IPS DF 19.7 (cell line): Measurements from ENCODE around the gene ACSL5.

Experiments
- DNase-seq: peaks from one replicate; pipeline ENCODE4 v3.0.0-alpha.2; 2013; ENCODE audit warnings: low read depth, low spot score

Gene ACSL5, protein sequence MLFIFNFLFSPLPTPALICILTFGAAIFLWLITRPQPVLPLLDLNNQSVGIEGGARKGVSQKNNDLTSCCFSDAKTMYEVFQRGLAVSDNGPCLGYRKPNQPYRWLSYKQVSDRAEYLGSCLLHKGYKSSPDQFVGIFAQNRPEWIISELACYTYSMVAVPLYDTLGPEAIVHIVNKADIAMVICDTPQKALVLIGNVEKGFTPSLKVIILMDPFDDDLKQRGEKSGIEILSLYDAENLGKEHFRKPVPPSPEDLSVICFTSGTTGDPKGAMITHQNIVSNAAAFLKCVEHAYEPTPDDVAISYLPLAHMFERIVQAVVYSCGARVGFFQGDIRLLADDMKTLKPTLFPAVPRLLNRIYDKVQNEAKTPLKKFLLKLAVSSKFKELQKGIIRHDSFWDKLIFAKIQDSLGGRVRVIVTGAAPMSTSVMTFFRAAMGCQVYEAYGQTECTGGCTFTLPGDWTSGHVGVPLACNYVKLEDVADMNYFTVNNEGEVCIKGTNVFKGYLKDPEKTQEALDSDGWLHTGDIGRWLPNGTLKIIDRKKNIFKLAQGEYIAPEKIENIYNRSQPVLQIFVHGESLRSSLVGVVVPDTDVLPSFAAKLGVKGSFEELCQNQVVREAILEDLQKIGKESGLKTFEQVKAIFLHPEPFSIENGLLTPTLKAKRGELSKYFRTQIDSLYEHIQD

DNA sequence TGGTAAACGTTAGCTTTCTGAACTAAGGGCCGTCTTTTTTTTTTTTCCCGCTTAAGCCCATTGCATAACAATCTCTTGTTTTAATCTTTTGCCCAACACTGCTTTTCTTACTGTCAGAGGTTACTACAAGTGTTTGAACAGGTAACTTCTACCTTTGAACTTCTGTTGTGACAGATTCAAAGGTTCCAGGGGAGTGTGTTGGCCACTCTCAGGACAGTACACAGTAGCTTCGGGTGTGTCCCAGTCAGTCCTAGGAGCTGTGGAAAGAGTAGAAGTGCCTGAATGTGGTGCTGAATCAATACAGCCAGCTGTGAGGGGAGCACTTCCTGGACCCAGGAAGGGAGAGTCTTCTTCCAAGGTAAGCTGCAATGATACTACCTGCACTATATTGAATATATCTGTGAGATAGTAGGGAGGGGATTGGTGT lies at the start of gene ACSL5:
Gene ACSL5 (plus strand): TSS at position 205 of the 427 bp plus-strand sequence. CDS start 20,831 bp downstream, outside the sequence.
- DNase-seq = no peak

DNA sequence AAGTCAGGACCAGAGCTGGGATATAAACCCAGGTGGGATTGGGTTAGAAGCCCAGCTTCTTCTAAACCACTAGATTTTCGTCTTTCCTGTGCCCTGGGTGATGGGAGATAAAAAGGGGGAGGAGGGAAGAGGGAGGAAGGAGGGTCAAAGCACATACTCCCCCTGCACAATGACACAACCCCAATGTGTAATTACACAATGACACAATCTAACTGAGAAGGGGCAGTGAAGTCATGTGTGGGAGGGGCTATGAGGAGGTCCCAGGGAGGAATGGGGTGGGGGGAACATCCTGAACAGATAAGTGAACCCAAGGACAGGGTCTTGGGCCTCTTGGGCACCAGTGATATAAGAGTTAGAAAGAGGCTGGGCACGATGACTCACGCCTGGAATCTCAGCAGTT lies 46.2 kb upstream of the ACSL5 start:
- no peak for DNase-seq

DNA sequence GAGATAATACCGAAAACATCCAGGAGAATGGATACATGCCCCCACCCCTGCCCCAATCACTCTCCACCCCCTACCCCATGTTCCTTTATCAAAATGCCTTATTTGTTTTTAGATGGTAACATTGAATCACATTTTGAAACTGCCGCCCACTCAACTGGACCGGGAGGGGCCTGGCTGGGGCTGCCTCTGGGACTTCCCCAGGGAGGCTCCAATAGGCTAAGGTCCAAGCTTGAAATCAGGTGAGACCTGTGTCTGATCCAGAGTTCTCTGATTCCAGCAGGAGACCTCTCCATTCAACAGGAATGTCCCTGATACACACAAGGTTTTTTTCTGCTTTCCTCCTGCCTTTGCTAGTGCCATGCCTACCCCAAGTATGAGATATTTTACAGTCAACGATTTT lies 43.8 kb upstream of the ACSL5 start:
- no peak for DNase-seq

DNA sequence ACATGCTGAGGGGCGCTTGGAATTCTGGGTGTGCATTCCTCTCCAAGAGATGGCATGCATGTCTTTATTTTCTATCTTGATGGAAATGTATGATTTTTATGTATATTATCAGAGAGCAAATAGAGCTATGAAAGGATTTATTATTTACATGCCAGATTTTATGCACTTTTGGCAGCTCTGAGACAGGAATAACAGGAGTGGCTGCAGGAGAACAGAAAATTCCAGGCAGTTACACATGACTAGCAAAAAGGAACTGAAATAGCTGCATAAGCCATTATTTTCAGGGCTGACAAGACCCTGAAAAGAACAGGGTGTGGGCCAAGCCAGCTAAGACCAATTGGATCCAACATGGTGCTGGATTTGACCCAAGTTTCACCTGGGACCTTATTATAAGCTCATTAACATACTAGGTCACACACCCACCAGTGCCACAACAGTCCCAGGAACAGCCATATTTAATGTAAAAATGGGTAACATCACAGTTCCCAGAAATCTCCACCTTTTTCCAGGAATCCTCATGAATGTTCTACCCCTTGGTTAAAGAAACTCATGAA lies 43.2 kb upstream of the ACSL5 start:
- no peak for DNase-seq

DNA sequence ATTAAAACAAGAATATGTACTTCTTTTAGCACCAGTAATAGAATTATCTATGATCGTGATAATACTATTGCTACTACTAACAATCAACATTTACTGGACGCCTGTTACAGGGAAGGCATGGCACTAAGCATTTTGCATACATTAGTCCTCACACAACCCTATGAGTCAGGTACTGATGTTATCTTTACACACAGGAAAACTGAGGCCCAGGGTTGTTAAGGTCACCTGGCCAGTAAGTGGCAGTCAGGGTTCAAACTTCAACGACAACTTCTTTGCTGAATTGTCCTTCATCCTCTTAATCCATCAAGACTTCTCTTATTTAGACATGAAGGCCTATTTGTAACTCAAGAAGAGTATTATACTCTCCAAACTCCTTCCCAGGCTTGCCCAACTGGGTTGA lies 41.9 kb upstream of the ACSL5 start:
- DNase-seq = no peak

DNA sequence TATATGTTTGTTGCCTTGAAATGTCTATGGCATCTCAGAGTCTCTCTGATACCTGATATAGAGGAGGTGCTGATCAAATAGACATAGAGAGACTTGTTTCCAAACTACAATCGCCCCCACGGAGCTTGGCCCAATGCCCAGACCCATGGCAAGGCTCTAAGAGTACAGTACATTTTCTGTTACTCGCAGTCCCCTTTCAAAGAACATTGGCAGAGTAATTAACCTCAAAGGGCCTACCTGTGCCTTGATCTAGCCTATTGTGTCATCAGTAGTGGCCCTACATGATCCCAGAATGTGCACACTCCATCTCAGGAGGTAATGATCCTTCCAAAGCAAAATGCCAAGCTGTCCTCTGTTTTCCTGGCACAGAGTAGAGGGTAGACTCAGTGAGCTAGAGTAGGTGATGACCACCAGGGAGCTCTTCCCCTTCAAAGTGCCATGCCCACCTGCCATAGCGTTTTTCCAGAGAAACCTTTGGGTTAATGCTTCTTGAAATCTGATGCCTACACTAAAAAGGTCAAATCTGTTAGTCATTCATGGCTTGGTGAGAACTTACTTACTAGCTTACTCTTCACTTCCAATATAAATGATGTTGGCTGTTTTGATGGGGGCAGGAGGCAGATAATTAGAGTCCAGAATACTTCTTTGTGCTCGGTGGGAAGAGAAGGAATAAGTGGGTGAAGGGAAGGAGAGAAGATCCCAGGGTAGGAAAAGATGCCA lies 41.2 kb upstream of the ACSL5 start:
- DNase-seq = no peak

DNA sequence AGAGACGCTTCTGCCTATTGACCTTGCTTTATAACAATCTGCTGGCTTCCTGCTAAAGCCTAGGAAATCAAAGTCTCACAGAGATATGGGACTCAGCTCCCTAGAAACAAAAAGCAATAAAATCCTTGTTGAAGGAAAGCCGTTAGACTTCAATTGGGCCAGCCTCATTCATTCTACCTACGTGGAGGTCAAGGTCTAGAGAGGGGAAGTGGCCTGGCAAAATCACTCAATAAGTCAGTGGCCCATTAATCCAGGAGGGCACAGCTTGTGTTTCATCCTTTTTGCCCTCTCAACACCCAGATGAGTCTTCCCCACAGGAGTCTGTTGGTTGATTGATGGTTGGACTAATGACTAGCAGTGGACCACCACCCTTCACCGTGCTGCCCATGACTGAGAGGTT lies 40.5 kb upstream of the ACSL5 start:
- DNase-seq = no peak

DNA sequence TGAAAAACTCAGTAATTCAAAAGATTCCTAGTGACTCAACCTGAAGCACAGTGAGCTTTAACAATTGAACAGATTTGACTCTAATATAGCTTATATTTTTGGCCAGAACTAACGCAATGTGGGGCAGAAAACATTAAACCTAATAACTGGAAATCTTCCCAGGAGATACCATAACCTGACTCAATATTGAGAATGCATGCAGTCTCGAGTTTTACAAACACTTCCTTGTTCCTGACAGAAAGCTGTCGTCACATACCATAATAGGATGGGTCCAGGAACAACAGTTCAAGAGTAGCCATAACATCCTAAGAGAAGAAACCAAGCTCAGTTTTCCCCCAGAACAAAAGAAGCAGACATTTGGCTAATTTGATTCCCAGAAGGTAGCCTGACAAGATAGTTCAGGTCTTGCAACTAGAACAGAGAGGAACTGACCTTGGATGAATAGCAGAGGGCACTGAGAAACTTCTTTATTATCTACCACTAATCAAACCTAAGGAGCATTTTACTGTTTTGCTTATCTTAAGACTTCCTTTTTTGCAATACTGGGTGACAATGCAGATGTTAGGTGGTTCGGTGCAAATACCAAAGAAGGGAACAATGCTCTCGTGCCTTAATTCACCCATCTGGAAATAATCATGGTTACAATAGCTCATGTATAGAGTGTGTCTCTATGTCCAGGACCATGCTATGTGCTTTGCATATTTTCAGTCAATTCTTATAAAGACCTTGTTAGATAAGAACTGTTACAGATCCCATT lies 38.6 kb upstream of the ACSL5 start:
- no peak for DNase-seq

DNA sequence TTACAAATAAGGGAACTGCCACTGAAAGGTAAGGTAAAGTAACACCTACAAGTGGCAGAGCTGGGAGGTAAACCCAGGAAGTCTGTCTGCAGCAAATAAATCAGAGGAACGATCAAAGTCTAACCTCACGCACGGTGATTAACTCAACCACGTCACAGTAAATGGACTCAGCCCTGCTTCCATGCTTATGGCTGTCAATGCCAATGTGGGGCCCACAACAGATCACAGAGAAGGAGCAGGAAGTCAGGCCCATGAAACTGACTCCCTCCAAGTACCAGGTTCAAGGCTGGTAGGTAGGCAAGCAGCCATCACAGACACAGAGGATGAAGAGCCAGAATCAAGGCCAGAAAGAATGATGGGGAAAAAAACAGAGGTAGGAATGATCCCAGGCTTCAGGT lies 38.0 kb upstream of the ACSL5 start:
- DNase-seq = no peak

DNA sequence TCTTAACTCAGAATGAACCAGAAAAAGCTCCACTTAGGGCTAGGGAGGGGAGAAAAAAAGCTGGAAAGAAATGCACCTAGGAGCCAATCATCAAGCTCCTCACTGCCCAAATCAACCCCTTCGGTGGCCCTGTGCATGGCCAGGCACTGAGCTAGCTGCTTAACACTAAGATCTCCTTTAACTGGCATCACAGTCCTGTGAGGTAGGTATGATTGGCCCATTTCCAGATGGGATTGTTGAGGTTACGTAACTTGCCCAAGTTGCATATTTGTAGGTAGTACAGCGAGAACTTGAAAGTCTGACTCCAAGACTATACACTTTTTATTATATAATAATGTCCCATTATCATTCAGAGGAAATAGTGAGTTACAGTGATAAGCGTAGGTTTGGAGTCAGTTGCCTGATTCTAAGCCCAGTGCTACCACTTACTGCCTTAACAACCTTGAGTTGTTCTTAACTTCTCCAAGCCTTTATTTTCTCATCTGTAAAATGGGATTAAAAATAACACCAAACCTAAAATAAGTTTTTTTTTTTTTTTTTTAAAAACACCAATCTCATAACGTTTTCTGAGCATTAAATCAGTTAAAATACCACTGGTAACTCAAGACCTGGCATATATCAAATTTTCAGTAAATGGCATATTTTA lies 37.2 kb upstream of the ACSL5 start:
- DNase-seq = no peak

DNA sequence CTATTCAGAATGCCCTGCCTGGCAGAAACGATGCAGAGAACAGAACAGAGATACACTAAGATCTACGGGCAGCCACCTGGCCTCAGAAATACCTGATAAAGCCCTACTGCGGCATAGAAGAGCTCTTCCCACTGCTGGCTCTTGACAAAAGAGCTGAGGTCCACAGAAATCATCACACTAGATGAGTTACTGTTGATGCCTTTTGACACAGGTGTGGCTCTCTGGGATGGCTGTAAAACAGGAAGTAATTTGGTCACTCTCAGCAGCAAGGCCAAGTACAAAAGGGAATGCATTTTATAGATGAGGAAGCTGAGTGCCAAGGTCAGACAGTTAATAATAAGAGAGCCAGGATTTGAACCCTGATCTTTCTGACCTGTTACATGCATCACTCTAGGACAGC lies 35.0 kb upstream of the ACSL5 start:
- no peak for DNase-seq

DNA sequence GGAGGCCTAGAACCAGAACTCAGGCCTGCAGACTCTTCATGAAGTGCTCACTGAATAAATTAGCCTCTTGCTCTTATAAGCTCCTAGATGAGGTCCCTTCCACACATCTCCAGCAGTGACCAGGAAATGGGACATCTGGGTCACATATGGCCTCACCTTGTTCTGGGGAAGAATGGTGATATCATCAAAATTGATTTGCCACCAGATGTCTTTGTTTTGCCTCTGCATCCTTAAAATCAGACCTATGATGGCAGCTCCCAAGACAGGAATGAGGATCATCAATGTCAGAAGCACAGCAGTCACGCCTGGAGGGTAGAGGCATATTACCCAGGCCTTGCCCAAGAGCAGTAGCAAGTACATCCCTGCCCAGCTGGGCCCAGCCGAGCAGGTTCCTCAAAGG lies 33.3 kb upstream of the ACSL5 start:
- no peak for DNase-seq

DNA sequence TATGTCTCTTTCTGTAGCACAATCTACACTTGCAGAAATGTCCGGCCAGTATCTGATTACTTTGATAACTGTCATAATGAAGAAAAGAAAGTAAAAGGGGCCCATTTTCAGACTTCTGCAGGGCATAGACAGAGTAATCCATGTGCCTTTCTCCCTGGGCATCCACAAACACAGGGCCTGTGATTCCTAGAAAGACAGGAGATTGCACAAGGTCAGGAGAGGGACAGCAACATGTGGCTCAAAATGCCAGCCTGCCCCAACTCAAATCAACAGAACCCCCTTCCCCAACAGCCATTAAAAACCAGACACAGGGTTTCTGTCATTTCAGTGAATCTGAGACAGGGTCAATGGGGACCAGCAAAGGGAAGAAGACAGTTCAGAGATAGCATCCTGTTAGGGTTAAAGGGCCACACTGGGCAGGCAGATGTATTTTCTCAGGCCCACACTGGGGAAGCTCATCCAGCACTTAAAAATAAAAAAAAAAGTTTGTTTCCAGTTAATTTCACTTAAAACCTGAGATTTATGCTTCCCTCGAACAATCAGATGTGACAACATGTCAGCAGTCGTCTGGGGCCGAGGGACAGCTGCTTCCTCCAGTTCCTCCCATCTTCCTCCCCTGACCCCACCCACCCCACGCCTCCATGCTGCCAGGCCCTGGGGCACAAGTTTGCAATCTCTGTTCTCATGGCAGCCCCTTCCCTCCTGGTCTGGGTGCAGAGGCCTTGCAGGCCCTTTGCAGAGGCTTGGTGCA lies 30.7 kb upstream of the ACSL5 start:
- no peak for DNase-seq

DNA sequence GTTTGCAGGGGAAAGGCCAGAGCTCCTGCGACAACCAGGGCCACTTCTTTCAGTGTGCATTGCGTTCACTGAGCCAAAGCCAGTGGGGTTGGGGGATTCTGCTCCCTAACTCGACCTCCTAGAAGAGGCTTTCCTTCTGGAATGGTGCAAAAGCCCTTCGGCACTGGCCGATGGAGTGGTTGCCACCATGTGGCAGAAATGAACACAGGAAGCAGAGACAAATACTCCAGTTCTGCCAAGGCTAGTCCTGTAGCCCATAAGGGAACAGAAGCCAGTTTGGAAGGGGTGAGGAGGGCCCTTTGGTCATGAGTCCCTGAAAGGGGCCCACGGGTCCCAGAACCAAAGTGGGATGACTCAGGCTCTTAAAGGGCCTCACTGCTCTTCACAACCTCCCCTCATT lies 29.7 kb upstream of the ACSL5 start:
- DNase-seq = no peak

DNA sequence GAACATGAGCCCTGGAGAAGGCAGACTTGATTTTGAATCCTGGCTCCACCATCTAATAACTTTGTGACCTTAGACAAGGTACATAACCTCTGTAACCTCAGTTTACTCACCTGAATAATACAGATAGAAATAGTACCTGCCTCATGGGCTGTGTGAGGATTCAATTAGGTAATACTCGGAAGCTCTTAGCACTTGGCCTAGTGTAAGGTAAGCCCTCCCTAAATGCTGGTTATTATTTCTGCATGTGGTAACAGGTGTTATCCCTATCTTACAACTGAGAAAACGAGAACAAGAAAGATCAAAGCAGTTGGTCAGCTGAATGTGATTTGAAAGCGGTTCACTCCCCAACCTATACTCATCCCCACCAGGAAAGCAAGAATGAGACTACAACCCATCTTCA lies 28.7 kb upstream of the ACSL5 start:
- DNase-seq = no peak

DNA sequence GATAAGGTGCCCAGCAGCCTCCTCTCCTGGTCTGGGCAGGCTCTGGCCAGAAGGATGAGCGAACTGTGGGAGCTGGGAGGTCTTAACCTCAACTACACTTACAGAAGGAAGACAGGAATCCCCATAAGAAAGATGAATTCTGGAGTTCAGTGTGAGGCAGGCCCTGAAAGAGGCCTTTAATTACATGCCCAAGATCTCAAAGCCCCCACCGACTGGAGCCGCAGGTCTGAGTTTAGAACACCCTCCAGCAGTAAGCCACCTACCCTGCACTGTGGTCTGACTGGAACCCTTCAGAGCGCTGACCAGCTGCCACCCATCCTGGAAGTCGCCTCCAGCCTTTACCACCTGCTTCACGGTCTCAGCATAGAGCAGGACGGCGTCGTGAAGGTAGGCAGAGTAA lies 28.2 kb upstream of the ACSL5 start:
- no peak for DNase-seq

DNA sequence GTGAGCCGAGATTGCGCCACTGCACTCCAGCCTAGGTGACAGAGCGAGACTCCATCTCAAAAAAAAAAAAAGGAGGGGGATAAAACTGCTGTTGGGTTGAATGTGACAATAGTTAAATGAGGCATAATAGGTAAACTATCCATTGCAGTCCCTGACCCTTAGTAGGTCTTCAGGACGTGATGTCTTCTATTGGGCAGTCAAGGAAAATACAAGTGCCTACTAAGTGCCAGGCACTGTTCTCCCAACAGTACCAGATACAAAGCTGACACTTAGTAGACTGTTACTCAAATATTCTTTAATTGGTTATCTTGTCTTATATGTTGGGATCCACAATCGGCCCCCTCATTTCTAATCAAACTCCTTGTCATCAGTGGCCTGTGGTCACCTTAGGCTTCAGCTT lies 27.1 kb upstream of the ACSL5 start:
- no peak for DNase-seq

DNA sequence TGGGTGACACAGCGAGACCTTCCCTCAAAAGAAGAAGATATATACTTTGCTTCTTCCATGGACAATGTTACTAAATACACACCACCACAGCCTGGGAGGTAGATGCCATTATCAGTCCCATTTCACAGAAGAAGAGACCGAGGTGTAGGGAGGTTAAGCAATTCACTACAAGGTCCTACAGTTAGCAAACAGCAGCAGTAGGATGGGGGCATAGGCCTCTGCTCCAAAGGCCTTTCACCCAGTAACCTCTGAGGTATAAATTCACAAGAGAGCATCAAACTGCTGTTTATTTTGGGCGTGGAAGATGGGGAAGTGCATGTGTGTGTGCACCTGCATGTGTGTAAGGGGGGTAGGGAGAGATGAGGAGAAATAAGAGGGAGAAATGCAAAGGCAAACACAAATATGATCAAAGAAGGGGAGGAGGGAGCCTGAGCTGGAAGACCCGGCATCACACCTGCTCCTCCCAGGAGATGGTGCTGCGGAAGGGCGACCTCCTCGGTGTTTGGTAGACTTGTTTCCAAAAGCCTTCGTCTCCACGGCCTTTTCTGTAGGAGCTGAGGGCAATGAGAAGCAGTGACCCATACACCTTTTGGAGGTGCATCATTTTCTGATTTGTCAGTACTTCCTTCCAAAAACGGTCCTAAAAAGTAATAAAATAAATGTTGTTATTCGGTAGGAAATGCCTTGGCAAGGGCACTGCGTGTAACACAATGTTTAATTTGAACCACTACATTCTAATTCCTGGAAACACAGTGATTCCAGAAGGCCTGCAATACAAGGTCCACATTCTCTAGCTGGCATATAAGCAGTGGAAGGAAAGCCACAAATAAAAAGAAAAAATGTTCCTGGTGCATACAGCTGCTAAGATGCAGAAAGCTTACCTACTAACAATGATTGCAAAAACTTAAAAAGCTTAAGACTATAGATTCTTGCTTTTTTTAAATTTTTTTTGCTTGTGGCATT lies 25.9 kb upstream of the ACSL5 start:
- no peak for DNase-seq

DNA sequence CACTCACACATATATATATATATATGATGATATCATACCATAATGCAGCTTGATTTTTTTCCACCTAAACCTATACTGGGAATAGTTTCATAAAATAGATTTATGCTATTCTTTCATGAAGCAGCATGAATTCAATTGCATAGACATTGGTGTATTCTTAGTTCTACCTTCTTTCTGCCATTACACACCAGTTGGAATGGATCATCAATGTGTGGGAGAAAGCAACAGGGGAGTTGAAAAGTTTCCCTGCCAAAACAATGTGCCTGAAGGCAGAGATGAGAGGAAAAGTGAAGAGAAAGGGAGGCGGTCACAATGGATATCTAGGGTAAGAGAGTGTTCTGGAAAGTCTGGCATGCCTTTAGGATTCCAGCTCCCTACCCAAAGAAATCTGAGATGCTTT lies 25.2 kb upstream of the ACSL5 start:
- no peak for DNase-seq
